Measurements from ENCODE around the gene GRM1.

The GRM1 gene

DNA sequence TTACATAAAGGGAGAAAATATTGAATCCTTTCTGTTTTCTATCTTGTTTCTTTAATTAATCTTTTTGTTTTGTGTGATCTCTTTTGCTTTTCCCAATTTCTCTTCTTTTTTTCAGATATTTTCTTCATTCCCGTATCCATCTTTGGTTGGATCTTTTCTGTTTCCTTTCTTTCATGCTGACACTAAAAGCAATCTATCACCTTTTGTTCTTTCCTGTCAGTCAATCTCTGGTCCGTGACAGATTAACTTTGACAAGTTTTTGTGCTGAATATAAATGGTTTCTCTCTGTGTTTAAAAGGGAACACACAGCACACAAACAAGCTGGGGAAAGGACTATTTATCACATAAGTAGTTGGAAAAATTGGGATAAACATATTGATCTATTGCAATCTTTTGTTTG is 162.8 kb downstream of the GRM1 start:
- ChIA-PET CTCF (no interaction called here), POLR2A (no interaction called here)
- Histone ChIP-seq H3K4me3 (ENCODE audit: low read depth, low read length) (no peak overlapping the region), H3K36me3 (ENCODE audit: control insufficient read depth in 2 of 2, insufficient read depth in 1 of 2, low read length in 2 of 2) (no peaks in the 10 kb centered on the region), H3K9me3 (ENCODE audit: control insufficient read depth, insufficient read depth, low read depth, low read length) (no peaks in the 10 kb centered on the region), H3K27ac (ENCODE audit: extremely low read depth, low read depth, low read length) (no peak overlapping the region), H3K4me1 (ENCODE audit: control insufficient read depth, insufficient read depth, low read length) (no peaks in the 10 kb centered on the region)
- TF ChIP-seq HOXA7 (CRISPR knock-in tag; IDR thresholded peaks at IDR 0.05; ENCODE audit: borderline replicate concordance), result no peak
- no peak for TF ChIP-seq BCL11B (tag by site-specific recombination; IDR thresholded peaks at IDR 0.05; ENCODE audit: low read depth)
- no peak for TF ChIP-seq ZNF211 (tag by site-specific recombination; IDR thresholded peaks at IDR 0.05; ENCODE audit: low read depth)
- TF ChIP-seq ZNF48 (tag by site-specific recombination; IDR thresholded peaks at IDR 0.05), result no peak
- no peak for TF ChIP-seq ZBTB48 (tag by site-specific recombination; IDR thresholded peaks at IDR 0.05)
- TF ChIP-seq, protein P1, sequence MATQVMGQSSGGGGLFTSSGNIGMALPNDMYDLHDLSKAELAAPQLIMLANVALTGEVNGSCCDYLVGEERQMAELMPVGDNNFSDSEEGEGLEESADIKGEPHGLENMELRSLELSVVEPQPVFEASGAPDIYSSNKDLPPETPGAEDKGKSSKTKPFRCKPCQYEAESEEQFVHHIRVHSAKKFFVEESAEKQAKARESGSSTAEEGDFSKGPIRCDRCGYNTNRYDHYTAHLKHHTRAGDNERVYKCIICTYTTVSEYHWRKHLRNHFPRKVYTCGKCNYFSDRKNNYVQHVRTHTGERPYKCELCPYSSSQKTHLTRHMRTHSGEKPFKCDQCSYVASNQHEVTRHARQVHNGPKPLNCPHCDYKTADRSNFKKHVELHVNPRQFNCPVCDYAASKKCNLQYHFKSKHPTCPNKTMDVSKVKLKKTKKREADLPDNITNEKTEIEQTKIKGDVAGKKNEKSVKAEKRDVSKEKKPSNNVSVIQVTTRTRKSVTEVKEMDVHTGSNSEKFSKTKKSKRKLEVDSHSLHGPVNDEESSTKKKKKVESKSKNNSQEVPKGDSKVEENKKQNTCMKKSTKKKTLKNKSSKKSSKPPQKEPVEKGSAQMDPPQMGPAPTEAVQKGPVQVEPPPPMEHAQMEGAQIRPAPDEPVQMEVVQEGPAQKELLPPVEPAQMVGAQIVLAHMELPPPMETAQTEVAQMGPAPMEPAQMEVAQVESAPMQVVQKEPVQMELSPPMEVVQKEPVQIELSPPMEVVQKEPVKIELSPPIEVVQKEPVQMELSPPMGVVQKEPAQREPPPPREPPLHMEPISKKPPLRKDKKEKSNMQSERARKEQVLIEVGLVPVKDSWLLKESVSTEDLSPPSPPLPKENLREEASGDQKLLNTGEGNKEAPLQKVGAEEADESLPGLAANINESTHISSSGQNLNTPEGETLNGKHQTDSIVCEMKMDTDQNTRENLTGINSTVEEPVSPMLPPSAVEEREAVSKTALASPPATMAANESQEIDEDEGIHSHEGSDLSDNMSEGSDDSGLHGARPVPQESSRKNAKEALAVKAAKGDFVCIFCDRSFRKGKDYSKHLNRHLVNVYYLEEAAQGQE (tag by site-specific recombination; IDR thresholded peaks at IDR 0.05), result no peak

DNA sequence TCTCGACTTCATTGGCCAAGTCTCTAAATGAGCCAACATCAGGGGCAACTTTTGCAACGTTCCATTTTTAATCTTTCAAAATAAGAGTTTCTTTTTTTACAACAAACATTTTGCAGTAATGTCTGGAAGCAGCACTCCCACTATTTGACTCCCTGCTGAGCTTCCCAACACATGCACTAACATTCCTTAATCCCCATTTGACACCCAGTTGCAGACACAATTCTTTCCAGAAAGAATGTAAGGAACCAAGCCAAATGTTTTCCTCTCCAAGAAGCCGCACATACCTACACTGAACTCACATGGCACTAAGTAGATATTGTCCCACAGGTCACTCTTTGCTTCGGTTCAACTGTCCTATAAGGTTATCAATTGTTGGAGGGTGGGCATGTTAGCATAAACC is 165.6 kb downstream of the GRM1 start:
- H3K36me3 ChIP-seq (ENCODE audit: control insufficient read depth in 2 of 2, insufficient read depth in 1 of 2, low read length in 2 of 2), result no peaks in the 10 kb centered on the region

More for the DNA sequence above, 165.6 kb downstream of the GRM1 start:
- Histone ChIP-seq H3K27ac (ENCODE audit: extremely low read depth, low read depth, low read length) (no peak overlapping the region), H3K9me3 (ENCODE audit: control insufficient read depth, insufficient read depth, low read depth, low read length) (no peaks in the 10 kb centered on the region), H3K4me3 (ENCODE audit: low read depth, low read length) (no peak overlapping the region), H3K4me1 (ENCODE audit: control insufficient read depth, insufficient read depth, low read length) (no peaks in the 10 kb centered on the region)
- ChIA-PET POLR2A (no interaction called here), CTCF (interaction anchor here (0.6 kb wide), 1 partner anchor 188 kb away, joined by 3 read pairs; no protein-coding TSS in a partner anchor)
- TF ChIP-seq TRIM28 (IDR thresholded peaks at IDR 0.05; ENCODE audit: borderline replicate concordance, low read length), result no peak
- no peak for TF ChIP-seq ZNF16 (tag by site-specific recombination; IDR thresholded peaks at IDR 0.05; ENCODE audit: low read depth)
- no peak for TF ChIP-seq GLI4 (tag by site-specific recombination; IDR thresholded peaks at IDR 0.05)
- TF ChIP-seq, protein P2, sequence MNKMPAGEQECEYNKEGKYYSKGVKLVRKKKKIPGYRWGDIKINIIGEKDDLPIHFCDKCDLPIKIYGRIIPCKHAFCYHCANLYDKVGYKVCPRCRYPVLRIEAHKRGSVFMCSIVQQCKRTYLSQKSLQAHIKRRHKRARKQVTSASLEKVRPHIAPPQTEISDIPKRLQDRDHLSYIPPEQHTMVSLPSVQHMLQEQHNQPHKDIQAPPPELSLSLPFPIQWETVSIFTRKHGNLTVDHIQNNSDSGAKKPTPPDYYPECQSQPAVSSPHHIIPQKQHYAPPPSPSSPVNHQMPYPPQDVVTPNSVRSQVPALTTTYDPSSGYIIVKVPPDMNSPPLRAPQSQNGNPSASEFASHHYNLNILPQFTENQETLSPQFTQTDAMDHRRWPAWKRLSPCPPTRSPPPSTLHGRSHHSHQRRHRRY (tag by site-specific recombination; IDR thresholded peaks at IDR 0.05), result no peak
- TF ChIP-seq ZFP3 (tag by site-specific recombination; IDR thresholded peaks at IDR 0.05; ENCODE audit: low read depth), result no peak
- no peak for TF ChIP-seq SP7 (tag by site-specific recombination; IDR thresholded peaks at IDR 0.05)
- TF ChIP-seq GLIS2 (tag by site-specific recombination; IDR thresholded peaks at IDR 0.05), result no peak
- TF ChIP-seq ZNF2 (tag by site-specific recombination; IDR thresholded peaks at IDR 0.05), result no peak
- no peak for TF ChIP-seq KLF7 (tag by site-specific recombination; IDR thresholded peaks at IDR 0.05; ENCODE audit: borderline replicate concordance)
- no peak for TF ChIP-seq ZNF621 (tag by site-specific recombination; IDR thresholded peaks at IDR 0.05)
- TF ChIP-seq, protein P3, sequence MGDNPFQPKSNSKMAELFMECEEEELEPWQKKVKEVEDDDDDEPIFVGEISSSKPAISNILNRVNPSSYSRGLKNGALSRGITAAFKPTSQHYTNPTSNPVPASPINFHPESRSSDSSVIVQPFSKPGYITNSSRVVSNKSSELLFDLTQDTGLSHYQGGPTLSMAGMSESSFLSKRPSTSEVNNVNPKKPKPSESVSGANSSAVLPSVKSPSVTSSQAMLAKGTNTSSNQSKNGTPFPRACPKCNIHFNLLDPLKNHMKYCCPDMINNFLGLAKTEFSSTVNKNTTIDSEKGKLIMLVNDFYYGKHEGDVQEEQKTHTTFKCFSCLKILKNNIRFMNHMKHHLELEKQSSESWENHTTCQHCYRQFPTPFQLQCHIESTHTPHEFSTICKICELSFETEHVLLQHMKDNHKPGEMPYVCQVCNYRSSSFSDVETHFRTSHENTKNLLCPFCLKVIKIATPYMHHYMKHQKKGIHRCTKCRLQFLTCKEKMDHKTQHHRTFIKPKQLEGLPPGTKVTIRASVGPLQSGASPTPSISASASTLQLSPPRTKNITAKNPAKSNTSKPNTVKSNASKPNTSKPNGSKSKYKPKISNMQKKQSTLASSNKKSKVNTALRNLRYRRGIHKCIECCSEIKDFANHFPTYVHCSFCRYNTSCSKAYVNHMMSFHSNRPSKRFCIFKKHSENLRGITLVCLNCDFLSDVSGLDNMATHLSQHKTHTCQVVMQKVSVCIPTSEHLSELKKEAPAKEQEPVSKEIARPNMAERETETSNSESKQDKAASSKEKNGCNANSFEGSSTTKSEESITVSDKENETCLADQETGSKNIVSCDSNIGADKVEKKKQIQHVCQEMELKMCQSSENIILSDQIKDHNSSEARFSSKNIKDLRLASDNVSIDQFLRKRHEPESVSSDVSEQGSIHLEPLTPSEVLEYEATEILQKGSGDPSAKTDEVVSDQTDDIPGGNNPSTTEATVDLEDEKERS (tag by site-specific recombination; IDR thresholded peaks at IDR 0.05), result no peak
- TF ChIP-seq ZNF677 (tag by site-specific recombination; IDR thresholded peaks at IDR 0.05), result no peak
- TF ChIP-seq, protein P4, sequence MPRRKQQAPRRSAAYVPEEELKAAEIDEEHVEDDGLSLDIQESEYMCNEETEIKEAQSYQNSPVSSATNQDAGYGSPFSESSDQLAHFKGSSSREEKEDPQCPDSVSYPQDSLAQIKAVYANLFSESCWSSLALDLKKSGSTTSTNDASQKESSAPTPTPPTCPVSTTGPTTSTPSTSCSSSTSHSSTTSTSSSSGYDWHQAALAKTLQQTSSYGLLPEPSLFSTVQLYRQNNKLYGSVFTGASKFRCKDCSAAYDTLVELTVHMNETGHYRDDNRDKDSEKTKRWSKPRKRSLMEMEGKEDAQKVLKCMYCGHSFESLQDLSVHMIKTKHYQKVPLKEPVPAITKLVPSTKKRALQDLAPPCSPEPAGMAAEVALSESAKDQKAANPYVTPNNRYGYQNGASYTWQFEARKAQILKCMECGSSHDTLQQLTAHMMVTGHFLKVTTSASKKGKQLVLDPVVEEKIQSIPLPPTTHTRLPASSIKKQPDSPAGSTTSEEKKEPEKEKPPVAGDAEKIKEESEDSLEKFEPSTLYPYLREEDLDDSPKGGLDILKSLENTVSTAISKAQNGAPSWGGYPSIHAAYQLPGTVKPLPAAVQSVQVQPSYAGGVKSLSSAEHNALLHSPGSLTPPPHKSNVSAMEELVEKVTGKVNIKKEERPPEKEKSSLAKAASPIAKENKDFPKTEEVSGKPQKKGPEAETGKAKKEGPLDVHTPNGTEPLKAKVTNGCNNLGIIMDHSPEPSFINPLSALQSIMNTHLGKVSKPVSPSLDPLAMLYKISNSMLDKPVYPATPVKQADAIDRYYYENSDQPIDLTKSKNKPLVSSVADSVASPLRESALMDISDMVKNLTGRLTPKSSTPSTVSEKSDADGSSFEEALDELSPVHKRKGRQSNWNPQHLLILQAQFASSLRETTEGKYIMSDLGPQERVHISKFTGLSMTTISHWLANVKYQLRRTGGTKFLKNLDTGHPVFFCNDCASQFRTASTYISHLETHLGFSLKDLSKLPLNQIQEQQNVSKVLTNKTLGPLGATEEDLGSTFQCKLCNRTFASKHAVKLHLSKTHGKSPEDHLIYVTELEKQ (tag by site-specific recombination; IDR thresholded peaks at IDR 0.05; ENCODE audit: borderline replicate concordance), result no peak
- no peak for TF ChIP-seq GLIS1 (tag by site-specific recombination; IDR thresholded peaks at IDR 0.05)
- TF ChIP-seq ZSCAN23 (tag by site-specific recombination; IDR thresholded peaks at IDR 0.05), result no peak

All from HEK293 (cell line).